Osteocyte (in vitro differentiated cells): ENCODE measurements around the gene MYF5. TPM values are rescaled to one million over a fixed set of nuclear protein-coding genes. Genes with fewer than 3 reads are reported as not detected.

Experiments
- DNase-seq: peaks from one replicate; pipeline ENCODE4 v3.0.0; 2021; ENCODE audit warnings: mixed read lengths; ENCODE audit not compliant: unreplicated experiment; ENCODE audit errors: extremely low spot score
- H3K27ac Mint-ChIP-seq: one replicate; pipeline ENCODE4 v1.8.0; 2021; ENCODE audit warnings: mild to moderate bottlenecking, mixed read lengths; ENCODE audit not compliant: unreplicated experiment
- H3K27me3 Mint-ChIP-seq: one replicate; pipeline ENCODE4 v1.8.0; 2021; ENCODE audit warnings: mixed read lengths; ENCODE audit not compliant: unreplicated experiment
- H3K36me3 Mint-ChIP-seq: one replicate; pipeline ENCODE4 v1.8.0; 2021; ENCODE audit warnings: mixed read lengths; ENCODE audit not compliant: unreplicated experiment
- H3K4me1 Mint-ChIP-seq: one replicate; pipeline ENCODE4 v1.8.0; 2021; ENCODE audit warnings: mixed read lengths; ENCODE audit not compliant: unreplicated experiment
- H3K4me3 Mint-ChIP-seq: one replicate; pipeline ENCODE4 v1.8.0; 2021; ENCODE audit warnings: mild to moderate bottlenecking, moderate library complexity, mixed read lengths; ENCODE audit not compliant: unreplicated experiment
- H3K9me3 Mint-ChIP-seq: one replicate; pipeline ENCODE4 v1.8.0; 2021; ENCODE audit warnings: mixed read lengths; ENCODE audit not compliant: unreplicated experiment
- total RNA-seq: library from RNA; stranded (reverse); gene quantifications from 2 replicates; pipeline ENCODE4 v1.2.1, GENCODE V29; 2021
- TF ChIP-seq, protein P1 (sequence below): fragments of 200-600 bp; sonication (generic); IDR thresholded peaks from 2 replicates; pipeline ENCODE4 v1.5.0; 2021; ENCODE audit warnings: antibody characterized with exemption, mild to moderate bottlenecking, moderate library complexity

MYF5 gene
- total RNA-seq, 1 donor from 2014 or later: not detected

- no peak overlapping the region for H3K27ac Mint-ChIP-seq
Observed at GRCh38 chr12:80745851-80746505, 29.3 kb downstream of the MYF5 start.

DNA sequence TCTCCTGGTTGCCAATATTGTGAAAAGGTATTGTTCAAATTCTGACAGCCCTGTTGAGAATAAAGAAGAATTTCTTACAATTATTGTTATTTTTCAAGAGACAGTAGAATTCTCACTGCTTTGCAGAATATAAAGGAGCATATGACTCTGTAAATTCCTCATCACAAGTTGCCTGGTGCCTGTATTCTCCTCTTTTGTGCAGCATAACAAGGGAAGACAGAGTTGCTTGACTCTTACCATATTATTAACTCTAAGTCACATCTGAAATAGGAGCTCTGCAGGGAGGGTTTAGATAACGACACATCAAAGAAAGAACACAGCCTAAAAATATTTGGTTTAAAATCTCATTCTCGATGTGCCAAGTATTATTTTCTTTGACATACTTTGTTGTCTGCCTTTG lies 31.1 kb downstream of the MYF5 start:
- Mint-ChIP-seq H3K4me3 (no peak overlapping the region), H3K4me1 (peaks cover 8% of the 10 kb centered on the region), H3K9me3 (peaks cover 5% of the 10 kb centered on the region), H3K27me3 (no peaks in the 10 kb centered on the region), H3K36me3 (no peaks in the 10 kb centered on the region), H3K27ac (no peak overlapping the region)
- DNase-seq: no peak
- TF ChIP-seq, protein P1, sequence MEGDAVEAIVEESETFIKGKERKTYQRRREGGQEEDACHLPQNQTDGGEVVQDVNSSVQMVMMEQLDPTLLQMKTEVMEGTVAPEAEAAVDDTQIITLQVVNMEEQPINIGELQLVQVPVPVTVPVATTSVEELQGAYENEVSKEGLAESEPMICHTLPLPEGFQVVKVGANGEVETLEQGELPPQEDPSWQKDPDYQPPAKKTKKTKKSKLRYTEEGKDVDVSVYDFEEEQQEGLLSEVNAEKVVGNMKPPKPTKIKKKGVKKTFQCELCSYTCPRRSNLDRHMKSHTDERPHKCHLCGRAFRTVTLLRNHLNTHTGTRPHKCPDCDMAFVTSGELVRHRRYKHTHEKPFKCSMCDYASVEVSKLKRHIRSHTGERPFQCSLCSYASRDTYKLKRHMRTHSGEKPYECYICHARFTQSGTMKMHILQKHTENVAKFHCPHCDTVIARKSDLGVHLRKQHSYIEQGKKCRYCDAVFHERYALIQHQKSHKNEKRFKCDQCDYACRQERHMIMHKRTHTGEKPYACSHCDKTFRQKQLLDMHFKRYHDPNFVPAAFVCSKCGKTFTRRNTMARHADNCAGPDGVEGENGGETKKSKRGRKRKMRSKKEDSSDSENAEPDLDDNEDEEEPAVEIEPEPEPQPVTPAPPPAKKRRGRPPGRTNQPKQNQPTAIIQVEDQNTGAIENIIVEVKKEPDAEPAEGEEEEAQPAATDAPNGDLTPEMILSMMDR: no peak

More at GRCh38 chr12:80745851-80746505, 29.3 kb downstream of the MYF5 start:
- Mint-ChIP-seq H3K27me3 (no peaks in the 10 kb centered on the region), H3K9me3 (peaks cover 2% of the 10 kb centered on the region), H3K4me1 (peaks cover 14% of the 10 kb centered on the region), H3K4me3 (no peak overlapping the region), H3K36me3 (no peaks in the 10 kb centered on the region)
- DNase-seq: no peak
- TF ChIP-seq, protein P1: no peak

DNA sequence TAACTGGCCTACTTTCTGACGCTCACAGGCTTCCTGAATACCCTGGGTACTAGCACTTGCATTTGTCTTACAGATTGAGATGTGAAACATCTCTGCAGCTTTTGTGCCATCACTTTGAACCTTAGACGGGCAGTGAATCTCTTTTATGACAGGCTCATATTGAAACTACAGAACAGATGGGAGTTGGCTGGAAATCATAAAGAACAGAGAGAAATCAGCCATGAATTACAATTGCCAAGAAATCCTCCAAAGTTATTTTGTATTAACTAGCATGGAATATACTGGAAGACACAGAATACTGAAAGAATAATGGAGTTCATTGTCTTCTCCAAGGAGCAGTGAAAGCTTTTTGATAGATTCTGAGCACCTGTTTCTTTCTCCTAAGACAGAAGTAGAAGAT lies 32.7 kb downstream of the MYF5 start:
- Mint-ChIP-seq H3K27me3 (no peaks in the 10 kb centered on the region), H3K4me1 (peaks cover 8% of the 10 kb centered on the region), H3K36me3 (no peaks in the 10 kb centered on the region), H3K4me3 (no peak overlapping the region), H3K9me3 (peaks cover 5% of the 10 kb centered on the region), H3K27ac (no peak overlapping the region)
- DNase-seq: no peak
- TF ChIP-seq, protein P1: no peak

DNA sequence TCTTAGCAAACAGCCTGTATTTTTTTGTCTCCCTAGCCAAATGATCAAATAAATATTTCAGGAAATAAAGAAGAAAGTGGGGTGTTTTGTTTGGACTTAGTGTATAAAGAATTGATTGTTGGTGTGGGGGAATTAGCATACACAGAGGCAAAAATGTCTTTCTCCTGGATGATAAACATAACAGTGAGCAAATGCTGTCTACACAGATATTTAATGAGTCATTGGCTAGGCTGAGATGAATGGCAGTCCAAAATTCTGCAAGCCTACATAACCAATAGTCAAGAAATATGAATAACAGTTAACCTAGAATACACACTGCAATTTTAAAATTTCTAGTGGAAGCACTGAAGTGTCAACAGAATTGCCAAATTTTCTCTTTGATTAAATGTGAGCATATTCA lies 35.8 kb downstream of the MYF5 start:
- Mint-ChIP-seq H3K9me3 (peaks cover 5% of the 10 kb centered on the region), H3K4me1 (peaks cover 3% of the 10 kb centered on the region), H3K27ac (no peak overlapping the region), H3K4me3 (no peak overlapping the region), H3K36me3 (no peaks in the 10 kb centered on the region), H3K27me3 (no peaks in the 10 kb centered on the region)
- TF ChIP-seq, protein P1: no peak
- no peak for DNase-seq

GRCh38 chr12:80754274-80754673 lies 37.6 kb downstream of the MYF5 start:
- no peaks in the 10 kb centered on the region for H3K27me3 Mint-ChIP-seq
- no peak overlapping the region for H3K4me3 Mint-ChIP-seq

More at GRCh38 chr12:80754274-80754673, 37.6 kb downstream of the MYF5 start:
- no peaks in the 10 kb centered on the region for H3K36me3 Mint-ChIP-seq
- no peak for DNase-seq
- H3K9me3 Mint-ChIP-seq: peaks cover 5% of the 10 kb centered on the region
- H3K27ac Mint-ChIP-seq: no peak overlapping the region
- peaks cover 3% of the 10 kb centered on the region for H3K4me1 Mint-ChIP-seq
- TF ChIP-seq, protein P1: no peak
